ENCODE data around the gene HNRNPA1. TPM values are rescaled to one million over a fixed set of nuclear protein-coding genes. Genes with fewer than 3 reads are reported as not detected.
A peak's percentile ranks its signal among the peaks of the same experiment; 100 is the strongest.
"Not testable (repeated sequence)": the region's sequence is repeated elsewhere in the genome, so short reads cannot be mapped to it uniquely, and the experiment has no call there.

HNRNPA1 gene
- total RNA-seq, 1 donor from 2014 or later, result 1,348 TPM

- no peak for DNase-seq (ENCODE audit: low spot score)
Observed at GRCh38 chr12:54276368-54276767, 4.2 kb upstream of the HNRNPA1 start.

- DNase-seq (ENCODE audit: low spot score), result no peak
Observed at GRCh38 chr12:54277823-54278276, 2.7 kb upstream of the HNRNPA1 start.

DNA sequence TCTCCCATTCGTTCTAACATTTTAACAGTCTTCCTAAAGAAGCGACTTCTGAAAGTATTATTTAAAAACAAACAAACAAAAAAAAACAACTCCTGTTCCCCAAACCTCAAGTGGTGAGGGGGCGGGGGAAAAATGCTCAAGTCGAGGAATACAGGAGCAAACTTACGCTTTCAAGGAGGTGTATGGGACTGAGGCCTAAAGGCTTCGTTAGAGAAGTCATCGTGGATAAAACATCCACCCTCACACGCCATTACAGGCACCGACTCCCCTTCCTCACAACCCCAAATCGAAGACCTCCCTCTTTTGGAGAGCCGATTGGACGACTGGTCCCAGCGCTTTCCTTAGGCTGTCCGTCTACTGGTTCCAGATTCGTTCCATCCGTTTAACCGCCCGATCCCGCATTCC lies 1.3 kb upstream of the HNRNPA1 start:
- DNase-seq (ENCODE audit: low spot score), result no peak

- peak; percentile 100 for DNase-seq (ENCODE audit: low spot score)
Observed at GRCh38 chr12:54279632-54280467, 676 bp upstream of the HNRNPA1 start, which contains the start of gene CBX5. CBX5 (minus strand) TSS chr12:54280122; CDS start chr12:54257650, 22,472 bp downstream.

GRCh38 chr12:54281261-54281638 lies 724 bp downstream of the HNRNPA1 start:
- DNase-seq (ENCODE audit: low spot score), result not testable (repeated sequence)

DNA sequence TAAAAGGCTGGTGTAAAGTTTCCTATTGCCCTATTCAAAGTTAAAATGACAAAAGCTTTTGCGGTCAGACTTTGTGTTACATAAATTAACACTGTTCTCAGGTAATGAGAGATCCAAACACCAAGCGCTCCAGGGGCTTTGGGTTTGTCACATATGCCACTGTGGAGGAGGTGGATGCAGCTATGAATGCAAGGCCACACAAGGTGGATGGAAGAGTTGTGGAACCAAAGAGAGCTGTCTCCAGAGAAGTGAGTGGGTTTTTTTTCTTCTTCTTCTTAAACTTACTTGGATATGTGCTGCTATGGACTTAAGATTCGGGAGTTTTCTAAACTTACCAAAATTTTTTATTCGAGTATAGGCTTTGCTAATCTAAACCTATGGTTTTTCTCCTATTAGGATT lies 1.2 kb downstream of the HNRNPA1 start:
- DNase-seq (ENCODE audit: low spot score), result not testable (repeated sequence)

- no peak for DNase-seq (ENCODE audit: low spot score)
Observed at GRCh38 chr12:54282949-54283593, 2.5 kb downstream of the HNRNPA1 start.

- not testable (repeated sequence) for DNase-seq (ENCODE audit: low spot score)
Observed at GRCh38 chr12:54284070-54284780, 3.7 kb downstream of the HNRNPA1 start.

- DNase-seq (ENCODE audit: low spot score), result no peak
Observed at GRCh38 chr12:54285150-54286041, 4.9 kb downstream of the HNRNPA1 start.

- no peak for DNase-seq (ENCODE audit: low spot score)
Observed at GRCh38 chr12:54286042-54287030, 5.8 kb downstream of the HNRNPA1 start.

- no peak for DNase-seq (ENCODE audit: low spot score)
Observed at GRCh38 chr12:54287261-54288157, 7.0 kb downstream of the HNRNPA1 start.

DNA sequence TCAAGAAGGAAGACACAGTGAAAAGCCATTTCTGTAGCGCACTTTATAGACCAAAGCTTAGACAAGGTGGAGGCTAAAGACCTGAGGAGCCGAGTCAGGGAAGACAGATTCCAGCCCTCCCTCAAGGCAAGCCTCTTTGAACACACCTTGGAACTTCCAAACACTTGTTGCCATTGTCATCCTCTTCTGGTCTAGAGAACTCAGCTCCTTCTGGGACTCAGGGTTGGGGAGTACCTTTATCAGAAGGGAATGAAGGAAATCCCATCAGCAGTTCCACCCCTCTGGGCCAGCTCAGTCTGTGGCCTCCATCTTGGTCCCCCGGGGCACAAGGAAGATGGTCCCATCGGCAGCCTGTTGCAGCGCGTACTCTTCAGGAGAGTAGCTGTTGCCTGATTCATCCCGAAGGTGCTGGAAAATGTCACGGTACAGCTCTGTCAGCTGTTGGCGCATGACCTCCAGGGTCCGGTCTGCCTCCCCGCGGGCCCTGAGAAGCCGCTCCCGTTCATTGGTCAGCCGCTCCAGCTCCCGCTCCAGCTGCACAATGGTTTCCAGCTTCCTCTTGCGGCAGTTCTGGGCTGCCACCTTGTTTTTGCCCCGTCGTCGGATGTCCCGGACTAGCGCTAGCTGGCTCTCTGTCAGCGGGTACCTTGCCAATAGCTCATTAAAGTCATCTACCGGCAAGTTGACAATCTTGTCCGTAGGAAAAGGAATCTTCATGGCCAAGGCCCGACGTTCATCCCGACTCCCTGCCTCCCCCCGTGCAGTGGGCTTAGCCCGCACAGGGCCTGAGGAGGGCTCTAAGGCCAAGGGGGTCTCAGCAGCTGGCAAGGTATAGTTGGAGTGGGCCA lies 11.8 kb downstream of the HNRNPA1 start:
- no peak for DNase-seq (ENCODE audit: low spot score)

DNA sequence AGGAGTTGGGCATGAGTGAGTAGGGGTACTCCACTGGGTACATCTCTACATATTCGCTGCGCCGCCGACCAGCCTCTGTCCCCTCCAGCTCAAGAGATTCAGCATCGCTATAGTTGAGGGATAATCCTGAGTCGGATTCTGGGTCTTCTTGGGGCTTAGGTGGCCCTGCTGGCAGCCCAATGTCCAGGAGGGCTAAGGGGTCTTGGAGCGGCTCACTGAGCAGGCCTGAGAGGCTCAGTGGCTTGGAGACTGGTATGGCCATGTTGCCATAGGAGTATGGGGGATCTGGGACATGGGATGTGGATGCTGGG lies 12.4 kb downstream of the HNRNPA1 start:
- DNase-seq (ENCODE audit: low spot score), result no peak

DNA sequence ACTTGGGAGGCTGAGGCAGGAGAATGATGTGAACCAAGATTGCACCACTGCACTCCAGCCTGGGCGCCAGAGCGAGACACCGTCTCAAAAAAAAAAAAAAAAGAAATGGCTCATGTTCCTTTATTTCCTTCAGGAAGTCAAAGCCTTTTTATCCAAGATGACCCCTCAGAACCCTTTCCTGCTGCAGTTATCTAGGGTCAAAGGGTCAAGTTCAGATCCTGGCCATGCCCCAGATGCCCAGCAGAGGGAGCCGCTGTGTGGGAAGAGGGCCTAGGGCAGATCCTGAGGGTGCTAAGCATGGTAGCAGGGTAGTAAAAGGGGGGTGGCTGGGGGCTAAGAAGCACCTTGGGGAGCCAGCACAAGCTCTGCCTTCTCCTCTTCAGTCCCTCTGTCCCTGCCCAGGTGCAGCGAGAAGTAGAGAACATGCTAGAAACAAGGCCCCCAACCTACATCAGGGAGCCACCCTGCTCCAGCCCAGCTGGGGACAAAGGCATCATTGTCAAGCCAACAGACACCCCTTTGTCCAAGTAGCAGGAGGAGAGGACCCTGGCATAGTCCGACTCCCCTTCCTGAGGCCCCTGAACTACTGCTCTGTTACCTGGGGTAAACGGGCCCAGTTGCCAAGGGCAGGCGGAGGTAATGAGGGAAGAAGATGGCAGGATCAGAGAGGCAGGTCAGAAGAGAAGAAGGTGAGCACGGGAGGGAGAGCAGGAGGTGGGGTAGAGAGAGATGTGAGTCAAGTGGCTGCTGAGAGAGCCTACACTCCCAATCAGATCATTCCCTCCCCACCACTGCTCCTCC lies 13.8 kb downstream of the HNRNPA1 start:
- DNase-seq (ENCODE audit: low spot score), result no peak

DNA sequence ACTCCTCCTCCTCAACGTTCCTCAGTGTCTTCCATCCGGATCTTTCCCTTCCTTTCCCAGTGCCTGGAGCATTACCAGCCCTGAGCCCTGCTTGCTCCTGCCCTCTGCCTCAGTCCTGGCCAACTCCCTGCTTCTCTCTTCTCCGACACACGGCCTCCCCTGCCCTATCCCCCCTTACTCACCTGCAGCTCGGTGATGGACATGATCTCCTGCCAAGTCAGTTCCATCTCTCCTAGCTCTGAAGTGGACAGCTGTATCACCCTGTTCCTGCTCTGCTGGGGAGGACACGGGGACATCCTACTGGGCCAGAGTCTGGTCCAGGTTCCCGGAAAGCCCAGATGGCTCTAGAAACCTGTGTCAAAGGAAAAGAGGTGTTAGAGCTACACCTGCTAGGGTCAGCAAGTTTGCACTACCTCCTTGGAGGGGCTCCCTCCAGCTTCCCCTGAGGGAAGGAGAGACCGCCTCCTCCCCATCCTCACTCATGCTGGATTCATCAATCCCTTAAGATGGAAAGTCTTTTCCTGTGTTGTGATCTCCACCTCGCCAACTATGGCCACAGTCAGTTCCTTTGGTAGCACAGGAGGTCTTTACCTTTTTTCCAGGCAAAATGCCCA lies 14.5 kb downstream of the HNRNPA1 start:
- no peak for DNase-seq (ENCODE audit: low spot score)

DNA sequence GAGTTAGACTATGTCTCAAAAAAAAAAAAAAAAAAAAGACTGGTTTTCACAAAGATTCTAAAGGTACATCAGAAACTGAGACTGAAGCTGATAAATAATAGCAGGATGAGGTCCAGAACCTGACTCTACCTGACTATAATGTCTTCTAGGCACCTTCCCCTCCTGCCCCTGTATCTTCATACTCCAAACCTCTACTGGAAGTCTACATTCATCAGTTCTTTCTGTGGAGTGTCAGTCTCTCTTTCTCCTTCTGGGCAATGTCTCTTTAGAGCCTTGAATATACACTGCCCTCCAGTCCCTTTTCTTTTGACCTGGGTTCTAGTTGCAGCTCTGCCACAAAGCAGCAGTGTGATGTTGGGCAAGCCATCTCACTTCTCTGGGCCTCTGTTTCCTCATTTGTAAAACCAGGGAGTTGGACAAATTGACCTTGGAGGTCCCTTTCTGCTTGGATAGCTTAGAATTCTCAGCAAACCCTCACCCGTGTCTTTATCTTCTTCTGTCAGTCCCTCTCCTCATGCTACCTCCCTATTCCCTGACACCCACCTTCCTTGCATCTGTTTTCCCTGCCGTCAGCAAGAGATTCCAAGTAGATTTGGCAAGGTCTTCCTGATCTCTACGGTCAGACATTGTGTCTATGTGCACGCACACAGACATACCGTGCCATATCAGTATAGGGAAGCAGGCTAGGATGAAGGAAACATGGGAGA lies 16.0 kb downstream of the HNRNPA1 start:
- no peak for DNase-seq (ENCODE audit: low spot score)
